WERI-Rb-1 (cell line): ENCODE measurements around the gene WDR31.

ENCODE experiments used
- DNase-seq: peaks from one replicate; pipeline ENCODE4 v3.0.0-alpha.2; 2020
- H3K27ac ChIP-seq: fragments of 250-450 bp; sonication (Bioruptor Pico); 2 replicates; pipeline ENCODE4 v1.5.1; 2020; ENCODE audit warnings: mild to moderate bottlenecking, moderate library complexity
- H3K27me3 ChIP-seq: fragments of 250-450 bp; sonication (Bioruptor Pico); 2 replicates; pipeline ENCODE4 v1.5.1; 2021; ENCODE audit warnings: mild to moderate bottlenecking, low read depth, moderate library complexity; ENCODE audit not compliant: insufficient read depth, severe bottlenecking
- H3K36me3 ChIP-seq: fragments of 250-450 bp; sonication (Bioruptor Pico); 2 replicates; pipeline ENCODE4 v1.5.1; 2020; ENCODE audit warnings: mild to moderate bottlenecking, moderate library complexity
- H3K4me3 ChIP-seq: 2 replicates; pipeline ENCODE4 v1.5.1; 2011; ENCODE audit warnings: low read depth, mild to moderate bottlenecking, control low read depth, low read length
- H3K9me3 ChIP-seq: fragments of 250-450 bp; sonication (Bioruptor Pico); 2 replicates; pipeline ENCODE4 v1.5.1; 2021; ENCODE audit warnings: mild to moderate bottlenecking, moderate library complexity; ENCODE audit not compliant: severe bottlenecking
- CTCF ChIP-seq: IDR thresholded peaks from 2 replicates; pipeline ENCODE4 v1.5.1; 2011; ENCODE audit warnings: low read depth, mild to moderate bottlenecking, control low read depth, inconsistent platforms, low read length

WDR31 gene

GRCh38 chr9:113337714-113338113, 2.4 kb downstream of the WDR31 start:
- TF ChIP-seq CTCF = no peak
- Histone ChIP-seq H3K27me3 (no peaks in the 10 kb centered on the region), H3K36me3 (no peaks in the 10 kb centered on the region), H3K4me3 (no peak overlapping the region), H3K9me3 (no peaks in the 10 kb centered on the region), H3K27ac (no peak overlapping the region)
- no peak for DNase-seq

- DNase-seq = no peak
- no peak overlapping the region for H3K4me3 ChIP-seq
- TF ChIP-seq CTCF = no peak
- H3K27me3 ChIP-seq = no peaks in the 10 kb centered on the region
- no peak overlapping the region for H3K27ac ChIP-seq
- H3K36me3 ChIP-seq = no peaks in the 10 kb centered on the region
- no peaks in the 10 kb centered on the region for H3K9me3 ChIP-seq
Observed at GRCh38 chr9:113331780-113332179, 8.3 kb downstream of the WDR31 start.

GRCh38 chr9:113328045-113328782, 11.9 kb downstream of the WDR31 start:
- no peaks in the 10 kb centered on the region for H3K9me3 ChIP-seq
- H3K4me3 ChIP-seq = no peak overlapping the region
- DNase-seq = no peak

GRCh38 chr9:113326230-113326629, 13.8 kb downstream of the WDR31 start:
- Histone ChIP-seq H3K36me3 (no peaks in the 10 kb centered on the region), H3K9me3 (no peaks in the 10 kb centered on the region), H3K27ac (no peak overlapping the region), H3K27me3 (no peaks in the 10 kb centered on the region), H3K4me3 (no peak overlapping the region)
- DNase-seq = no peak
- TF ChIP-seq CTCF = no peak

More at GRCh38 chr9:113328045-113328782, 11.9 kb downstream of the WDR31 start:
- Histone ChIP-seq H3K27me3 (no peaks in the 10 kb centered on the region), H3K27ac (no peak overlapping the region), H3K36me3 (no peaks in the 10 kb centered on the region)
- TF ChIP-seq CTCF = no peak

- Histone ChIP-seq H3K36me3 (no peaks in the 10 kb centered on the region), H3K9me3 (no peaks in the 10 kb centered on the region), H3K4me3 (no peak overlapping the region), H3K27me3 (no peaks in the 10 kb centered on the region), H3K27ac (no peak overlapping the region)
- no peak for DNase-seq
- TF ChIP-seq CTCF = no peak
Observed at GRCh38 chr9:113322671-113323070, 17.4 kb downstream of the WDR31 start.

GRCh38 chr9:113320051-113320450, 20.0 kb downstream of the WDR31 start:
- Histone ChIP-seq H3K27me3 (no peaks in the 10 kb centered on the region), H3K4me3 (no peak overlapping the region), H3K27ac (no peak overlapping the region), H3K9me3 (no peaks in the 10 kb centered on the region), H3K36me3 (no peaks in the 10 kb centered on the region)
- DNase-seq = no peak
- no peak for TF ChIP-seq CTCF
